WTC11 (cell line): Measurements from ENCODE around the gene GSPT1. TPM values are rescaled to one million over a fixed set of nuclear protein-coding genes. Genes with fewer than 3 reads are reported as not detected.
"Not testable (repeated sequence)": the region's sequence is repeated elsewhere in the genome, so short reads cannot be mapped to it uniquely, and the experiment has no call there.

Experiments
- ATAC-seq: fragments of 200-7000 bp; cut with Tn5 transposase; 2 replicates; pipeline ENCODE4 v1.10.0; 2021; ENCODE audit warnings: mild to moderate bottlenecking, moderate library complexity
- CTCF ChIA-PET: fragments of 300-600 bp; sonication (Branson Sonifier 250); formaldehyde crosslinking; loops from one replicate; lab custom pipeline; 2021; ENCODE audit warnings: antibody characterized with exemption; lab: Charles Lee
- POLR2A ChIA-PET: fragments of 350-600 bp; sonication (Branson Sonifier 250); formaldehyde crosslinking; loops from one replicate; lab custom pipeline; 2021; ENCODE audit warnings: antibody characterized with exemption; lab: Charles Lee
- DNase-seq: peaks from one replicate; pipeline ENCODE4 v3.0.0; 2021; ENCODE audit warnings: low spot score
- H3K27ac Mint-ChIP-seq: 2 replicates; pipeline ENCODE4 v1.8.0; 2021; ENCODE audit warnings: mixed read lengths
- H3K27me3 Mint-ChIP-seq: 2 replicates; pipeline ENCODE4 v1.8.0; 2021; ENCODE audit warnings: low read depth, mild to moderate bottlenecking, moderate library complexity, mixed read lengths
- H3K36me3 Mint-ChIP-seq: 2 replicates; pipeline ENCODE4 v1.8.0; 2021; ENCODE audit warnings: mixed read lengths
- H3K4me1 Mint-ChIP-seq: 2 replicates; pipeline ENCODE4 v1.8.0; 2022; ENCODE audit warnings: mixed read lengths
- H3K4me3 Mint-ChIP-seq: 2 replicates; pipeline ENCODE4 v1.8.0; 2021; ENCODE audit warnings: mild to moderate bottlenecking, moderate library complexity, mixed read lengths
- H3K9me3 Mint-ChIP-seq: 2 replicates; pipeline ENCODE4 v1.8.0; 2021; ENCODE audit warnings: mixed read lengths
- ATF1 ChIP-seq: sonication (generic); formaldehyde crosslinking; IDR thresholded peaks from 2 replicates; pipeline ENCODE4 v1.8.1; 2023; ENCODE audit warnings: mild to moderate bottlenecking, moderate library complexity, missing genetic modification reagents
- ATF3 ChIP-seq: sonication (generic); formaldehyde crosslinking; conservative IDR thresholded peaks from 2 replicates; pipeline ENCODE4 v1.8.1; 2022; ENCODE audit warnings: mild to moderate bottlenecking, missing genetic modification reagents
- CDX4 ChIP-seq: fragments of 250-450 bp; sonication (Bioruptor Pico); IDR thresholded peaks from 2 replicates; pipeline ENCODE4 v1.9.0; 2021; ENCODE audit warnings: moderate library complexity, mild to moderate bottlenecking, inconsistent platforms, borderline replicate concordance
- FOXJ3 ChIP-seq: sonication (generic); formaldehyde crosslinking; IDR thresholded peaks from 2 replicates; pipeline ENCODE4 v1.9.0; 2021; ENCODE audit warnings: missing genetic modification reagents, mild to moderate bottlenecking, borderline replicate concordance
- FOXK1 ChIP-seq: sonication (generic); formaldehyde crosslinking; IDR thresholded peaks from 2 replicates; pipeline ENCODE4 v1.8.0; 2022; ENCODE audit warnings: mild to moderate bottlenecking, moderate library complexity, missing genetic modification reagents
- GRHL2 ChIP-seq: fragments of 250-450 bp; sonication (Bioruptor Pico); IDR thresholded peaks from 2 replicates; pipeline ENCODE4 v1.8.0; 2022; ENCODE audit warnings: mild to moderate bottlenecking, moderate library complexity; ENCODE audit not compliant: insufficient replicate concordance, severe bottlenecking
- IRF1 ChIP-seq: sonication (generic); formaldehyde crosslinking; IDR thresholded peaks from 2 replicates; pipeline ENCODE4 v1.8.0; 2023; ENCODE audit warnings: missing genetic modification reagents
- JAZF1 ChIP-seq: fragments of 250-450 bp; sonication (Bioruptor Pico); IDR thresholded peaks from 2 replicates; pipeline ENCODE4 v1.9.0; 2021; ENCODE audit warnings: moderate library complexity, mild to moderate bottlenecking, inconsistent platforms
- KAT7 ChIP-seq: sonication (generic); formaldehyde crosslinking; IDR thresholded peaks from 2 replicates; pipeline ENCODE4 v1.8.1; 2023; ENCODE audit warnings: missing genetic modification reagents, mild to moderate bottlenecking, borderline replicate concordance
- NFYB ChIP-seq: sonication (generic); formaldehyde crosslinking; conservative IDR thresholded peaks from 2 replicates; pipeline ENCODE4 v1.8.0; 2022; ENCODE audit warnings: low read depth, missing genetic modification reagents
- RELA ChIP-seq: sonication (generic); formaldehyde crosslinking; IDR thresholded peaks from 2 replicates; pipeline ENCODE4 v1.8.1; 2022; ENCODE audit warnings: missing genetic modification reagents, mild to moderate bottlenecking, borderline replicate concordance
- TP53 ChIP-seq: sonication (generic); formaldehyde crosslinking; IDR thresholded peaks from 2 replicates; pipeline ENCODE4 v1.8.1; 2023; ENCODE audit warnings: mild to moderate bottlenecking, missing genetic modification reagents
- ZNF121 ChIP-seq: sonication (generic); formaldehyde crosslinking; IDR thresholded peaks from 2 replicates; pipeline ENCODE4 v1.8.0; 2023; ENCODE audit warnings: missing genetic modification reagents
- ZNF263 ChIP-seq: sonication (generic); formaldehyde crosslinking; IDR thresholded peaks from 2 replicates; pipeline ENCODE4 v1.8.1; 2022; ENCODE audit warnings: low read depth, mild to moderate bottlenecking, moderate library complexity, missing genetic modification reagents
- ZNF396 ChIP-seq: fragments of 250-450 bp; sonication (Bioruptor Pico); IDR thresholded peaks from 2 replicates; pipeline ENCODE4 v1.8.0; 2021; ENCODE audit warnings: mild to moderate bottlenecking, moderate library complexity, borderline replicate concordance
- ZNF423 ChIP-seq: fragments of 250-450 bp; sonication (Bioruptor Pico); IDR thresholded peaks from 2 replicates; pipeline ENCODE4 v2.1.2; 2022; ENCODE audit warnings: mild to moderate bottlenecking, moderate library complexity
- total RNA-seq: library from RNA; stranded (reverse); gene quantifications from 3 replicates; pipeline ENCODE4 v1.2.3, GENCODE V29; 2021
- TF ChIP-seq, protein P1 (sequence below): fragments of 250-450 bp; sonication (Bioruptor Pico); IDR thresholded peaks from 2 replicates; pipeline ENCODE4 v2.1.2; 2022; ENCODE audit warnings: mild to moderate bottlenecking, moderate library complexity
- TF ChIP-seq, protein P2 (sequence below): sonication (generic); formaldehyde crosslinking; IDR thresholded peaks from 2 replicates; pipeline ENCODE4 v1.8.0; 2022; ENCODE audit warnings: missing genetic modification reagents

The GSPT1 gene
- total RNA-seq, 1 experiment from 2014 or later: 190 TPM

- no peak for TF ChIP-seq GRHL2 (CRISPR knock-in tag)
- no peak for TF ChIP-seq ATF1
- no peak for TF ChIP-seq FOXJ3 (CRISPR knock-in tag)
- no peak for TF ChIP-seq ZNF263
- no peak for TF ChIP-seq RELA (CRISPR knock-in tag)
- TF ChIP-seq NFYB (CRISPR knock-in tag): no peak
- TF ChIP-seq ZNF396 (CRISPR knock-in tag): no peak
- TF ChIP-seq ZNF121: no peak
- no peak for TF ChIP-seq KAT7 (CRISPR knock-in tag)
- TF ChIP-seq, protein P1, sequence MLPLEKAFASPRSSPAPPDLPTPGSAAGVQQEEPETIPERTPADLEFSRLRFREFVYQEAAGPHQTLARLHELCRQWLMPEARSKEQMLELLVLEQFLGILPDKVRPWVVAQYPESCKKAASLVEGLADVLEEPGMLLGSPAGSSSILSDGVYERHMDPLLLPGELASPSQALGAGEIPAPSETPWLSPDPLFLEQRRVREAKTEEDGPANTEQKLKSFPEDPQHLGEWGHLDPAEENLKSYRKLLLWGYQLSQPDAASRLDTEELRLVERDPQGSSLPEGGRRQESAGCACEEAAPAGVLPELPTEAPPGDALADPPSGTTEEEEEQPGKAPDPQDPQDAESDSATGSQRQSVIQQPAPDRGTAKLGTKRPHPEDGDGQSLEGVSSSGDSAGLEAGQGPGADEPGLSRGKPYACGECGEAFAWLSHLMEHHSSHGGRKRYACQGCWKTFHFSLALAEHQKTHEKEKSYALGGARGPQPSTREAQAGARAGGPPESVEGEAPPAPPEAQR: no peak
- no peak for TF ChIP-seq ZNF423 (CRISPR knock-in tag)
- no peak for TF ChIP-seq ATF3 (CRISPR knock-in tag)
- no peak for TF ChIP-seq FOXK1 (CRISPR knock-in tag)
Observed at GRCh38 chr16:11963706-11964105, 48.0 kb upstream of the GSPT1 start (continued).

DNA sequence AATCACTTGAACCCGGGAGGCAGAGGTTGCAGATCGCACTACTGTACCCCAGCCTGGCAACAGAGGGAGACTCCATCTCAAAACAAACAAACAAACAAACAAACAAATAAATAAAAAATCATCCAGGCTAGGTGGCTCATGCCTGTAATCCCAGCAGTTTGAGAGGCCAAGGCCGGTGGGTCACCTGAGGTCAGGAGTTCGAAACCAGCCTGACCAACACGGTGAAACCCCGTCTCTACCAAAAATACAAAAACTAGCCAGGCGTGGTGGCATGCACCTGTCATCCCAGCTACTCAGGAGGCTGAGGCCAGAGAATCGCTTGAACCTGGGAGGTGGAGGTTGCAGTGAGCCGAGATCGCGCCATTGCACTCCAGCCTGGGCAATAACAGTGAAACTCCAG is 47.2 kb upstream of the GSPT1 start:
- DNase-seq, H3K9me3 Mint-ChIP-seq, H3K4me1 Mint-ChIP-seq, H3K4me3 Mint-ChIP-seq, H3K27ac Mint-ChIP-seq, ATAC-seq, H3K27me3 Mint-ChIP-seq, H3K36me3 Mint-ChIP-seq: not testable (repeated sequence)
- ChIA-PET POLR2A (interaction anchor here (0.7 kb wide), 1 partner anchor 181 kb away, joined by 5 read pairs; no protein-coding TSS in a partner anchor), CTCF (interaction anchor here (0.8 to 2.1 kb wide), 3 partner anchors 14 to 132 kb away, joined by 3 to 11 read pairs (median 3); partner anchors contain the start of gene SNX29)

- DNase-seq, H3K9me3 Mint-ChIP-seq, H3K36me3 Mint-ChIP-seq, ATAC-seq, H3K4me3 Mint-ChIP-seq, H3K27me3 Mint-ChIP-seq, CTCF ChIA-PET, H3K4me1 Mint-ChIP-seq, H3K27ac Mint-ChIP-seq: not testable (repeated sequence)
- POLR2A ChIA-PET: interaction anchor here (0.7 kb wide), 1 partner anchor 181 kb away, joined by 5 read pairs; no protein-coding TSS in a partner anchor
Observed at GRCh38 chr16:11962457-11962856, 46.7 kb upstream of the GSPT1 start.

DNA sequence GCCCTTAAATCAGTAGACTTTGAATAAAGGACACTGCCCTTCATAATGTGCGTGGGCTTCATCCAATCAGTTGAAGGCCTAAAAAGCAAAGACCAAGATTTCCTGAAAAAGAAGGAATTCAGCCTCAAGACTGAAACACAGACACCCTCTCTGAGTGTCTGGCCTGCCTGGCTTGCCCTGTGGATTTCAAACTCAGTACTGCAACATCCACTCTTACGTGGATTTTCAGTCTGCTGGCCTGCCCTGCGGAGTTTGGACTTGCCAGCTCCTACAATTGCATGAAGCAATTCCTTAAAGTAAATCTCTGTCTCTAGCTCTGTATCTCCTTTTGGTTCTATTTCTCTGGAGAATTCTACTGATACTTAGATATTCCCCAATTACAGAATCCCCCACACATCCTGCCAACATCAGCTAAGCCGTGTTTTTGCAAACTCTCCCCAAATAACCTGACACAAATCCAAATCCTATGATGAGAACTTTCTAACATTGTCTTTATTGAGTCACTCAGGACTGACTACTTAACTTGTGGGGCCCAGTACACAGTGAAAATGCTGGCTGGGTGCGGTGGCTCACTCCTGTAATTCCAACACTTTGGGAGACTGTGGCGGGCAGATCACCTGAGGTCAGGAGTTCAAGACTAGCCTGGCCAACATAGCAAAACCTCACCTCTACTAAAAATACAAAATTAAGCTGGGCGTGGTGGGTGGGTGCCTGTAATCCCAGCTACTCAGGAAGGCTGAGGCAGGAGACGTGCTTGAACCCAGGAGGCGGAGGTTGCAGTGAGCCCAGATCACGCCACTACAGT is 42.0 kb upstream of the GSPT1 start:
- ChIA-PET CTCF (interaction anchor here (1.3 to 2.7 kb wide), 3 partner anchors 8 to 110 kb away, joined by 4 to 15 read pairs (median 7); no protein-coding TSS in a partner anchor), POLR2A (no interaction called here)
- H3K27ac Mint-ChIP-seq: no peak overlapping the region
- no peak for ATAC-seq
- H3K36me3 Mint-ChIP-seq: no peaks in the 10 kb centered on the region
- no peaks in the 10 kb centered on the region for H3K4me1 Mint-ChIP-seq
- no peaks in the 10 kb centered on the region for H3K9me3 Mint-ChIP-seq
- H3K4me3 Mint-ChIP-seq: no peak overlapping the region
- no peak for TF ChIP-seq JAZF1 (CRISPR knock-in tag)
- no peak for TF ChIP-seq IRF1 (CRISPR knock-in tag)
- TF ChIP-seq TP53 (CRISPR knock-in tag): no peak
- no peak for TF ChIP-seq CDX4 (CRISPR knock-in tag)
- TF ChIP-seq FOXK1 (CRISPR knock-in tag): no peak
- TF ChIP-seq, protein P2, sequence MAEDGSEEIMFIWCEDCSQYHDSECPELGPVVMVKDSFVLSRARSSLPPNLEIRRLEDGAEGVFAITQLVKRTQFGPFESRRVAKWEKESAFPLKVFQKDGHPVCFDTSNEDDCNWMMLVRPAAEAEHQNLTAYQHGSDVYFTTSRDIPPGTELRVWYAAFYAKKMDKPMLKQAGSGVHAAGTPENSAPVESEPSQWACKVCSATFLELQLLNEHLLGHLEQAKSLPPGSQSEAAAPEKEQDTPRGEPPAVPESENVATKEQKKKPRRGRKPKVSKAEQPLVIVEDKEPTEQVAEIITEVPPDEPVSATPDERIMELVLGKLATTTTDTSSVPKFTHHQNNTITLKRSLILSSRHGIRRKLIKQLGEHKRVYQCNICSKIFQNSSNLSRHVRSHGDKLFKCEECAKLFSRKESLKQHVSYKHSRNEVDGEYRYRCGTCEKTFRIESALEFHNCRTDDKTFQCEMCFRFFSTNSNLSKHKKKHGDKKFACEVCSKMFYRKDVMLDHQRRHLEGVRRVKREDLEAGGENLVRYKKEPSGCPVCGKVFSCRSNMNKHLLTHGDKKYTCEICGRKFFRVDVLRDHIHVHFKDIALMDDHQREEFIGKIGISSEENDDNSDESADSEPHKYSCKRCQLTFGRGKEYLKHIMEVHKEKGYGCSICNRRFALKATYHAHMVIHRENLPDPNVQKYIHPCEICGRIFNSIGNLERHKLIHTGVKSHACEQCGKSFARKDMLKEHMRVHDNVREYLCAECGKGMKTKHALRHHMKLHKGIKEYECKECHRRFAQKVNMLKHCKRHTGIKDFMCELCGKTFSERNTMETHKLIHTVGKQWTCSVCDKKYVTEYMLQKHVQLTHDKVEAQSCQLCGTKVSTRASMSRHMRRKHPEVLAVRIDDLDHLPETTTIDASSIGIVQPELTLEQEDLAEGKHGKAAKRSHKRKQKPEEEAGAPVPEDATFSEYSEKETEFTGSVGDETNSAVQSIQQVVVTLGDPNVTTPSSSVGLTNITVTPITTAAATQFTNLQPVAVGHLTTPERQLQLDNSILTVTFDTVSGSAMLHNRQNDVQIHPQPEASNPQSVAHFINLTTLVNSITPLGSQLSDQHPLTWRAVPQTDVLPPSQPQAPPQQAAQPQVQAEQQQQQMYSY (CRISPR knock-in tag): no peak
- no peak for TF ChIP-seq FOXJ3 (CRISPR knock-in tag)
- H3K27me3 Mint-ChIP-seq: no peaks in the 10 kb centered on the region
- DNase-seq: no peak
